Measurements from ENCODE around the gene AMN.

DNA sequence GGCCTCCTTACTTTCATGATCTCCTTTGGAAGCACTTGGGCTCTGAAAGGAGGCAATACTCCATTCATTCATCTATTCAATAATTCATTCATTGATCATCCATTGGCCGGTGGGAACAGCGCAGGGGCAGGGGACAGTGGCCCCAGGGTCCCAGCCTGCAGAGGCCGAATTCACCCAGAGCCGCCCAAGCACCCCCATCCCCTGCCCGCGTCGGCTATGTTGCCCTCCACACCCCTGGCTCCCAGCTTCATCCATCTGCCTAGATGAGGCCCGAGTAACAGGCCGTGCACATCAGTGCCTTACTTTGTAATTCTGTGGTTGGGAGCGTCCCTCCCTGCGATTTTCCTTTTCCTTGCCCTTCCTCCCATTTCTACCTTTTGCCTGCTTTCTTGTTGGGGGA is 3.2 kb downstream of the AMN start:
- TF ChIP-seq, protein P1, sequence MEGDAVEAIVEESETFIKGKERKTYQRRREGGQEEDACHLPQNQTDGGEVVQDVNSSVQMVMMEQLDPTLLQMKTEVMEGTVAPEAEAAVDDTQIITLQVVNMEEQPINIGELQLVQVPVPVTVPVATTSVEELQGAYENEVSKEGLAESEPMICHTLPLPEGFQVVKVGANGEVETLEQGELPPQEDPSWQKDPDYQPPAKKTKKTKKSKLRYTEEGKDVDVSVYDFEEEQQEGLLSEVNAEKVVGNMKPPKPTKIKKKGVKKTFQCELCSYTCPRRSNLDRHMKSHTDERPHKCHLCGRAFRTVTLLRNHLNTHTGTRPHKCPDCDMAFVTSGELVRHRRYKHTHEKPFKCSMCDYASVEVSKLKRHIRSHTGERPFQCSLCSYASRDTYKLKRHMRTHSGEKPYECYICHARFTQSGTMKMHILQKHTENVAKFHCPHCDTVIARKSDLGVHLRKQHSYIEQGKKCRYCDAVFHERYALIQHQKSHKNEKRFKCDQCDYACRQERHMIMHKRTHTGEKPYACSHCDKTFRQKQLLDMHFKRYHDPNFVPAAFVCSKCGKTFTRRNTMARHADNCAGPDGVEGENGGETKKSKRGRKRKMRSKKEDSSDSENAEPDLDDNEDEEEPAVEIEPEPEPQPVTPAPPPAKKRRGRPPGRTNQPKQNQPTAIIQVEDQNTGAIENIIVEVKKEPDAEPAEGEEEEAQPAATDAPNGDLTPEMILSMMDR (IDR thresholded peaks at IDR 0.05), result no peak
- no peak for TF ChIP-seq POLR2A (IDR thresholded peaks at IDR 0.05)
- no peak for TF ChIP-seq POLR2AphosphoS5 (IDR thresholded peaks at IDR 0.05)

All from breast epithelium (tissue), 3 donors.